Stimulated activated CD8-positive, alpha-beta memory T cell treated with anti-CD3 and anti-CD28 coated beads, Interleukin-15, amount 100 ng/mL, for 48 hours (primary cell): ENCODE results near the gene TLDC2.
A peak's percentile ranks its signal among the peaks of the same experiment; 100 is the strongest.
"Not testable (repeated sequence)": the region's sequence is repeated elsewhere in the genome, so short reads cannot be mapped to it uniquely, and the experiment has no call there.

Experiments
- DNase-seq, 2 donors: peaks; one replicate each; pipeline ENCODE4 v3.0.0-alpha.2; 2020; ENCODE audit warnings: low read depth in 2 of 2

TLDC2 gene

DNA sequence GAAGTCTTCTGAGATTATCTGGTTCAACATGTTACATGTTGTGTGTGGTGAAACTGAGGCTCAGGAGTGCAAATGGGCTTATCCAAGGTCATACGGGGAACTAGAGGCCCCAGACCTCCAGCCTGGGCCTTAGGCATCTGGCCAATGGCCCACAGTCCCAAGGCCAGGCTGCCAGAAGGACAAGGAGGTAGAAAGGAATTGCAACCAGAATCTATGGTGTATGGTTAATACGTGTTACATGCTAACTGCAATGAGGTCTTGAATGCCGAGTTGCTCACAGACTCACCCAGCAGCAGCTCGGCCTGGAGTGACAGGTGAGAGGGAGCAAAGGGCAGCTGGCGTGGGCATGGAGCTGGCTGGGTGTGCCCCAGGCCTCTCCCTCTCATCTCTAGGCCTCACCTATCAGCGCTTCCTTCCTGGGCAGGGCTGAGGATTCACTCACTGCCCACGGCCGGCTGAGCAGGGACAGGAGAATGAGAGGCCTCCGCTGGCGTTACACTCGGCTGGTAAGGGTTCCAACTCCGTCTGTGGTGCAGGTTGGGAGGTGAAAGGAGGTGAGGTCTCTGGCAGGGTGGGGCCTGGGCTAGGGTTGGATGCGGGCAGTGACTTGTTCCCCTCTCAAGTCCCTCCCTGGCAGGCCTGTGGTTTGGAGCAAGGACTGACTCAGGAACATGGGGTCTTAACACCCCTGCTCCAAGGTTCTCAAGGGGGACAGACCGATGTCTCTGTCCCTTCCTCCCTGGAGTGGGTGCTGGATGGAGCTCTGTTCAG is at the start of gene TLDC2:
Gene TLDC2, plus strand, starts transcription at position 437 of the 771 bp plus-strand sequence. Its CDS starts 37 bp downstream, at position 474.
- DNase-seq: no peak

DNA sequence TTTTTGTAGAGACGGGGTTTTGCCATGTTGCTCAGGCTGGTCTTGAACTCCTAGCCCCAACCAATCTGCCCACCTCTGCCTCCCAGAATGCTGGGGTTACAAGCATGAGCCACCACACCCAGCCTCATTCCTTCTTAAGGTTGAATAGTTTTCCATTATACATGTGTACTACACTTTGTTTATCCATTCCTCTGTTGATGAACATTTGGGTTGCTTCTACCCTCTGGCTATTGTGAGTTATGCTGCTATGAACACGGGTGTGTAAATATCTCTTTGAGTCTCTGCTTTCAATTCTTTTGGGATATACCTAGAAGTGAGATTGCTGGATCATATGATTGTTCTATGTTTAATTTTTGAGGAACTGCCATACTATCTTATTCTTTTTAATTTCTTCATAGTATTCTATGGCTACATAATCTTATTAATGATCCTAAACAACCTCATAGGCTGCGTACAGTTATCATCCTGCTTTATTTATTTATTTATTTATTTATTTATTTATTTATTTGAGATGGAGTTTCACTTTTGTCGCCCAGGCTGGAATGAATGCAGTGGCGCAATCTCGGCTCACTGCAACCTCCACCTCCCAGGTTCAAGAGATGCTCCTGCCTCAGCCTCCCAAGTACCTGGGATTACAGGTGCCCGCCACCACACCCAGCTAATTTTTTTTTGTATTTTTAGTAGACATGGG is 49.2 kb upstream of the TLDC2 start:
- DNase-seq: no peak

DNA sequence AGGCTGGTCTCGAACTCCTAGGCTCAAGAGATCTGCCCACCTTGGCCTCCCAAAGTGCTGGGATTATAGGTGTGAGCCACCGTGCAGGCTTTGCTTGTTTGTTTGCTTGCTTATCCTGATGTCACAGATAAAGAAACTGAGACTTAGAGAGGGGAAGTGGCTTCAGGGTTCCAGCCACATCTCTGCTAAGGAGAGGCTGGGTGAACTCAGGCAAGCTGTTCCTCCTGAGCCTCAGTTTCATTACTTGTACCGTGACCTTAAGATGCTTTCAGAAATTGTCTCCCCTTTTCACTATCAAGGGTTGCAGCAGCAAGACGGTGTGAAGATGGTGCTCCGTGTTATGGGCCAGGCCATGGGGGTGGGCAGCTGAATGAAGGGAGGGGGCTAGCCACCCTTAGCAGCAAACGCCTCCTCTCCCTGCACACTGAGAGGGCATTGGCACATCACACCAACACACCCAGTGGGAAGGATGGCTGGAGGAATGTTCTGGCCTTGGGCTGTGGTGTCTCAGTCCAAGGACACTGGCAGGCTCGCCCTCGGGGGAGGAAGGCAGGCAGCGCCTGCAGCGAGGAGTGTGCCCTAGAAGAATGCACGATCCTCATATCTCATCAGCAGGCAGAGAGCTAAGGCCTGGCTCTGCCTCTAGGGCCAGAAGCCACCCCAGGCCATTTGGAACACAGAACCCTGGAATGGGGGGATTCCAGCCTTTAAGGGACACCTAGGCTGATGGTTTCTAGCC is 48.2 kb upstream of the TLDC2 start:
- no peak for DNase-seq

DNA sequence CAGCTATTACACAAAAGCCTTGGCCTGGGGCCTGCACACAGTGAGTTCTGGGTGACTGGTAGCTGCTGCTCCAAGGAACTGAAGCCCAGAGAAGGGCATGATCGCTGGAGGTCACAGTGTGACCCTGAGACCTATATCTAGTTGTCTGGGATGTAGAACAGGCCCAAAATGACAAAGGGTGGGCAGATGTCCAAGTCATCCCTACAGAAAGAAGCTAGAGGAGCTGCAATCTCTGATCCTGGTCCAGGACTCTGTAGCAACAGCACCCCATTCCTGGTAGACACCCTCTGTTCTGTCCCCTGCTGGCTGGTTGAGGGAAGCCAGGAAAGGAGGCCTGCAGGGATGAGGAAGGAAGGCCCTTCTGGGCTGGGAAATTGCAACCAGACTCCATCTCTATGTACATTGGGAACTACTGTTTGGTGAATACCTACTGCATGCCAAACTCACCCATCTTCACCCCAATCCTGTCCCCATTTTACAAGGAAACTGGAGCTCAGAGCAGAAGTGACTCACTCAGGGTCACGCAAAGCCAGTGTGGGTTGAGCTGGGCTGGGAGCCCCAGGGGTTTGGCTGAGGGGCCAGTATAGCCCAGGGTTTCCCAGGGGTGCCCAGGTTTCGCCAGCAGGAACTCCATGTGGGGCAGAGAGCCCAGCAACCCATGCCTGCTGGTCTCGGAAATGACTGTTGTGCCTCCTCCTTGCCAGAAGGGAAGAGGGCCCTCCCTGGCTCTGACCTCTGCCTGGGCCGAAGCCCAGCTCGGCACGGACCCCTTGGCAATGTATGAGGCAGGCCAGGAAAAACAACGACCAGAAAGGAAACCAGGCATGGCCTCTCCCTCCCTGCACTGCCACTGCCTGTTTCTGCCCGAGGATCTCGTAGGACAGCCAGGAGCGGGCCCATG is 44.9 kb upstream of the TLDC2 start:
- no peak for DNase-seq

DNA sequence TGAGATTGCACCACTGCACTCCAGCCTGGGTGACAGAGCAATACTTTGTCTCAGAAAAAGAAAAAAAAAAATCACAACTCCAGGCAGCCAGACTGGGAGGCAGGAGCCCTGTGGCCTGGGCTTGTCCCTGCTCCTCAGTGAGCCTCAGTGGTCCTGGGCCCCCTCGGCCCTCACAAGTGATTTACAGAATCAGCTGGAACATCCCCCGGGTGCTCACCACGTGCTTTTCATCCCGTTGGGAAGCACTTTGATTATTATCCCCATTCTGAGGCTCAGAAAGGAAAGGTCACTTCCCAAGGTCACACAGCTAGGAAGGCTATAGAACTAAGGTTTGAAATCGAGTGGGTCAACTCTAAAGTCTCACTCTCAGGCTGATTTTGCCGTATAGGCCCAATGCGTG is 43.1 kb upstream of the TLDC2 start:
- DNase-seq: no peak

DNA sequence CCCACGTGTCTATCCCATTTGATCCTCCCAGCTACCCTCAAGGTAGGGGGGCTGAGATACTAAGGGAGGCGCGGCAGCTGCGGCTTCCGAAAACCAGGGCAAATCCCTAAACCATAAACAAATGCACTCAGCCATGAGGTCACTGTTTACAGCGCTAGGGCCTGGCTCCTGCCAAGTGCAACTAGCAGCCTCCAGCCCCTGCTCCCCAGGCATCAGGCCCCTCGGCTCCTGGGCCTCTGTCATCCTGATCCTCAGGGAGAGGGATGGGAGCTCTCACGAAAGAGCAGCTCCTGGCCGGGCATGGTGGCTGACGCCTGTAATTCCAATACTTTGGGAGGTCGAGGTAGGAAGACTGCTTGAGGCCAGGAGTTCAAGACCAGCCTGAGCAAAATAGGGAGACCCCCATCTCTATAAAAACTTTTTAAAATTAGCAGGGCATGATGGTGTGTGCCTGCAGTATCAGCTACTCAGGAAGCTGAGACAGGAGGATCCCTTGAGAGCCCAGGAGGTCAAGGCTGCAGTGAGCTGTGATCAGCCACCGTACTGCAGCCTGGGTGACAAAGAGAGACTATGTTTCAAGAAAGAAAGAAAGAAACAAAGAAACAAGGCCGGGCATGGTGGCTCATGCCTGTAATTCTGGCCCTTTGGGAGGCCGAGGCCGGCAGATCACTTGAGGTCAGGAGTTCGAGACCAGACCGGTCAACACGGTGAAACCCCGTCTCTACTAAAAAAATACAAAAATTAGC is 42.5 kb upstream of the TLDC2 start:
- DNase-seq: no peak

DNA sequence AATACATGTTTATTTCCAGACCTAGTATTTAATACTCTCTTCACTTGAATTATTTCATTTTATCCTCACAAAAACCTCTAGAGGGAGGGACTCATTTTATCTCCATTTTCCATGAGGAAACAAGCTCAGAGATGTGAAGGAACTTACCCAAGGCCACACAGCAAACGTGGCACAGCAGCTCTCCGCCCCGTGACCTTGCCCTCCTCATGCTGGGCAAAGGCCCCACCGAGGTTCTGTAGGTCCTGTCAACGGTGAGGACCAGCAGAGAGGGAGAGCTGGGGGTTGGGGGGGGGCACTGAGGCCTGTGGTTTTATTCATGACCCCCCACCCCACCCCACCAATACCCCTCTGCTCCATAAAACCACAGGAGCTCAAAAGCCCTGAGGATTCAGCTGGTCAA is 40.9 kb upstream of the TLDC2 start:
- no peak for DNase-seq

DNA sequence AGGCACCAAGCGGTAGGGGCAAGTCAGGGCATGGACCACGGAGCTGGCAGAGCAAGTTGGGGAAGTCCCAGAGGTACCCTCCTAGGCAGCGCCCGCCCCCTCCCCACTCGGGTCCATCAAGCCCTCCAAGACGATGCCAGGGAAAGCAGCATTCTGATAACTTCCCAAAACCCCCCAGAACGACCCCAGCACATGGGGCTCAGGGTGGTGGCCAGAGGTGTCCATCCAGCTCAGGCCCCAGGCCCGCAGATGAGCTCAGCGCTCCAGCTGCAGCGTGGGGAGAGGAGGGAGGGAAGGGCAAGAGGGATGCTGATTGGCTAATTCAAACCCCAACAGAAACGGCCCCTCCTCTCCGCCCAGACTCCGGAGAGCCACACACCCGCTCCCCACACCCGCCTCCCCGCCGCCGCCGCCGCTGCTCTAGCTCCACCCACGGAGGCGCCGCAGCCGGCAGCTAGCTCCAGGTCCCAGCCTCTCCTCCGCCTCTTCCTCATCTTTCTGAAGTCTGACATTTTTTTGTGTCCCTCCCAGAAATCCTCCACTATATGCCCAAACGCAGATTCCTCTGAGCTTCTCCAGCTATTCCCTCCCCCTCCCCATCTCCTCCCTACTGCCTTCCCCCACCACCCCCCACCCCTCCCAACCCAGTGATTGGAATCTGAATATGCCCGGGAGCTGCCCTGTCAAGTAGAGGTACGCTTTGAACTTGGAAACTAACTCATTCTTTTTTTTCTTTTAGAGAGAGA is 40.3 kb upstream of the TLDC2 start:
- DNase-seq: peak; percentile 80

DNA sequence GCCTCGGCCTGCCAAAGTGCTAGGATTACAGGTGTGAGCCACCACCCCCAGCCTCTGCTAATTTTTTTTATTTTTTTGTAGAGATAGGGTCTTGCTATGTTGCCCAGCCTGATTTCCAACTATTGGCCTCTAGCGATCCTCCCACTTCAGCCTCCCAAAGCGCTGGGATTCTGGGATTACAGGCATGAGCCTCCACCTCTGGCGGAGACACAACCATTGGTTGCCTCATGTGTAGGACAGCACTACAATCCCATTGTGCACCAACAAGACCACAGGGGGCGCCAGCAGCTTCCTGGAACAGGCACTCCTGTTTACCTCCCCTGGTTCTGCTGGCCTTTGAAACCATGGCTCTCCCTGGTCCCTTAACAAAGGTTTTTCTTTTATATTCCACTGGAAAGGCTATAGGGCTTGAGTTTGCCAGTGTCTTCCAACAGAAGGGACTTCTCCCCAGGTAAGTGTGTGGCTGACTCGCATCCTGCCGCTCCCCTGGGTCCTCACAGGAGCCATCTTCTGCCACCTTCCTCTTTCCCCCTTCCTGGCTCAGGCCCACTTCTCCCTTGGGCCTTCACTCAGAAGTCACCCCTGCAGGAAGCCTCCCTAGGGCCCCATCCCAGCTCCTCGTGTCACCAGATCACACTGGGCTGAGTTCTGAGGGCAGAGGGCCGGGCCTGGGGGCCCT is 39.2 kb upstream of the TLDC2 start:
- DNase-seq: peak; percentile 50 to 53

DNA sequence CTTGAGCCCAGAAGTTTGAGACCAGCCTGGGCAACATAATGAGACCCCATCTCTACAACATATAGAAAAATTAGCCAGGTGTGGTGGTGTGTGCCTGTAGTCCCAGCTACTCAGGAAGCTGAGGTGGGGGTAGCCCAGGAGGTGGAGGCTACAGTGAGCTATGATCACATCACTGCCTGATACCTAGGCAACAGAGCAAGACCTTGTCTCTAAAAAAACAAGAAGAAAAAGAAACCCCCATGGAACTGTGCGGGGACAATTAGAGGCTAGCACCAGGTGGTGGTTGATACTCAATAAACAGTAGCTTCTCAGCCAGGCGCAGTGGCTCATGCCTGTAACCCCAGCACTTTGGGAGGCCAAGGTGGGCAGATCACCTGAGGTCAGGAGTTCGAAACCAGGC is 37.6 kb upstream of the TLDC2 start:
- DNase-seq: not testable (repeated sequence)

DNA sequence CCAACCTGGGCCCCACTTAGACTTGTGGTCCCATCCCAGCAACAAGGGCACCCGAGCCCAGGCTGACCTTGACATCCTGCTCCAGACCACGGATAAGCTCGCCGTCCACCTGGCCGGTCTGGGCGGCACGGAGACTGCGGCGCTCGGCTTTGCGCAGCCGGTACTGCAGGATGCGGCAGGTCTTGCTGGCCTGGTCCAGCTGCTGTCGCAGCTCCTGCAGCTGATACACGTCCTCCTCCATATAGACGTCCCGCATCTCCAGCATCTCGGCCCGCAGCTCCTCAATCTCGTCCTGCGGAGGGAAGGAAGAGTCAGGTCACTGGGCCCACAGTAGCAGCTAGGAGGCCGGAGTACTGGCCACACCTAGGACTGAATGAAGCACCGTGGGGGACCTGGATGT is 36.8 kb upstream of the TLDC2 start:
- DNase-seq: no peak

DNA sequence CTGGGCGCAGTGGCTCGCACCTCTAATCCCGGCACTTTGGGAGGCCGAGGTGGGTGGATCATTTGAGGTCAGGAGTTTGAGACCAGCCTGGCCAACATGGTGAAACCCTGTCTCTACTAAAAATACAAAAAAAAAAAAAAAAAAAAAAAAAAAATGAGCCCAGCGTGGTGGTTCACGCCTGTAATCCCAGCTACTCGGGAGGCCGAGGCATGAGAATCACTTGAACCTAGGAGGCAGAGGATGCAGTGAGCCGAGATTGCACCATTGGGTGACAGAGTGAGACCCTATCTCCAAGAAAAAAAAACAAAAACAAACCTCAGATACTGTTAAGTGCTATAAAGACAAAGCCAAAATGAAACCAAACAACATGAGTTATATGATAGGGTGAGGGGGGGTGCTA is 34.9 kb upstream of the TLDC2 start:
- DNase-seq: not testable (repeated sequence)

DNA sequence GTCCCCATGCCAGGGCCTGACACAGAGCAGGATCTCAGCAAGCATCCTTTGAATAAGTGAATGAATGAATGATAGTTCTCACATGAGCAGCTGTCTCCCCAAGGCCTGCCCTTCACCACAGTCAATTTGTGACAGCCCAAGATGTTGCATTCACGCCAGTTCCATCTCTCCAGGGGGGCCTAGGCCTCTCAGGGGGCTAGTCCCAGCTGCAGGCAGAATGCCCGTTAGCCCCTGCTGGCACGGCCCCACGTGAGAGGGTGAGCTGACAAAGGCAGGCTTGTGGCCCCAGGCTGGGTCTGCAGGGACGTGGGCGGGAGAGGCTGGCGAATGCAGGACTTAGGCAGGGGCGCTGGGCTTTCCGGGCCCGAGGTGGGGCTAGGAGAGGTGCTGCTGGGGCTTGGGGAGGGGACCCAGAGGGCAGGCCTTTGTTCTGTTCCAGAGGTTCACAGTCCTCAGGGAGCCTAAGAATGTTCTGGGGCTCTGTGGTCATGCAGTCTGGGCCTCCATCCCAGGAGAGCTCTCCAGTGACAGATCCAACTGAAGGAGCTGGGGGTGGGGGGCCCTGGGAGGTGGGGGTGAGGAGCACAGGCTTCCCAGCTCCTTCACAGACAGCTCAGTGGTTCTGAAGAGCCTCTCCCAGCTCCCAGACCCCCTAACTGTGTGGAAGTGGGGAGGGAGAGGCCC is 30.5 kb upstream of the TLDC2 start:
- no peak for DNase-seq

DNA sequence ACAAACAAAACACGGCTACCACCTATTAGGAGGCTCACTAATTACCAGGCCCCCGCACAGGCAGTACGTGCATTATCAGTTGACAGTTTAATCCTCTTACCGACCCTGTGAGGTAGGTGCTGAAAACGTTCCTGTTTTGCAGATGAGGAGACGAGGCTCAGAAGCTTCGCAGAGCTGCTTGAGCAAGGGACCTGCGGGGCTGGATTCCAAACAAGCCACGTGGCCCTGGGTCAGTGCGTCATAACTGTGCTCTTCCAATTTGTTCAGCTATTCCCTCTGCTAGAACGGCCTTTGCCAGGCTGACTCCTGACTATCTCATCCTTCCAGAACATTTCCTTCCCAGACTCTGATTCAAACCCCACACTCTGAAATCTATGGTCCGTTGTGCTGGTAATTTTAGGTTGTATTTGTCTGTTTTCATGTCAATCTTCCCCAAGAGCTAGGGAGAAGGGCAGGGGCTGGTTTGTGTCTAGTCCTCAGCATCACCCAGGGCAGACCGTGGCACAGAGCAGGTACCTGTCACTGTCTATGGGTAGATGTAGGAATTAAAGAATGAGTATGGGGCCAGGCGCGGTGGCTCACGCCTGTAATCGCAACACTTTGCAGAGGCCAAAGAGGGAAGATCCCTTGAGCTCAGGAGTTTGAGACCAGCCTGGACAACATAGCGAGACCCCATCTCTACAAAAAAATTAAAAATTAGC is 28.8 kb upstream of the TLDC2 start:
- DNase-seq: no peak

DNA sequence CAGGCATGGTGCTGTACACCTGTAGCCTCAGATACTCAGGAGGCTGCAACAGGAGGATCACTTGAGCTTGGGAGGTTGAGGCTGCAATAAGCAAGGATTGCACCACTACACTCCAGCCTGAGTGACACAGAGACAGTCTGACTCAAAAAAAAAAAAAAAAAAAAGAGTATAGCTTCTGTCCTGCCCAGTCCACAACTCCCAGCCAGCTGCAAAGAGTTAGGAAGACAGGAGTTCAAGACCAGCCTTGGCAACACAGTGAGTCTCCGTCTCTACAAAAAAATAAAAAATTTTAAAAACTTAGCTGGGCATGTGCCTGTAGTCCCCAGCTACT is 28.3 kb upstream of the TLDC2 start:
- DNase-seq: no peak

DNA sequence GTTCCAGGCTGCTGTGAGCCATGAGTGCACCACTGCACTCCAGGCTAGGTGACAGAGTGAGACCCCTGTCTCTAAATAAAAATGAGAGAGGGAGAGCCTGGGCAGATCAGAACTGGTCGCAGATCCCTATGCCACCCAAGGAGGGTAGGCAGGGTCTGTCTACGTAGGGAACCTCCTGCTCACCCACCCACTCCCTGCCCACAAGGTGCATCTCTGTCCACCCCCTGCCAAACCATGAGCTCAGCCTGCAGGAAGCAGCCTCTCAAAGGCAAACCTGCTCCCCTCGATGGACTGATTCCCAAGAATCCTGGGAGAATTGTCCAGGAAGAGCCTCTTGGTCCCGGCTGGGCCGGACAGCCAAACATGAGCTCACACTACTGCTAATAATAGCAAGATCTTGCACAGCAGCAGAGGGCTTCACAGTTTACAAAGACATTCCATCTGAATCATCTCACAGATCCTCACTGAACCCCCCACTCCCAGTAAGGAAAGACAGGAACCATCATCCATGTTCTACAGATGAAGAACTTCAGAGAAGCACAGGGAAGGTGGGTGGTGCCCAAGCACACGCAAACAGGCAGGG is 27.8 kb upstream of the TLDC2 start:
- no peak for DNase-seq

DNA sequence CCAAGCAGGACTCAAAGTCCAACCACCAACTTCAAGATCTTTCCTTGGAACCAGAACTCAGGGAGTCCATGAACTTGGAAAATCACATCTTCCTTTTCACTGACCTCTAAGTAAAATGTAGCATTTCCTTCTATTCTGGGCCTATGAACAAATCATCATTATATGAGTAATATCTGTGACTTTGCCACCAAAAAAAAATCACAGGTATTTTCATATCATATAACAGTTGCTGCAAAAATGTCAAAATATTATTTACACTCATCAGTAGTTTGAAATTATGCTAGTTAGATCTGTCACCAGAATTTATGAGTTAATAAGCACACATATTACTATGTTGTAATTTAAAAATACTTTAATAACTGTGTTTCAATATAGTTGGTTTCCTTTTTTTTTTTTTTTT is 27.3 kb upstream of the TLDC2 start:
- no peak for DNase-seq
